WTC11 (cell line): ENCODE data around the gene RAN. TPM values are rescaled to one million over a fixed set of nuclear protein-coding genes. Genes with fewer than 3 reads are reported as not detected.

ENCODE experiments used
- ATAC-seq: fragments of 200-7000 bp; cut with Tn5 transposase; 2 replicates; pipeline ENCODE4 v1.10.0; 2021; ENCODE audit warnings: mild to moderate bottlenecking, moderate library complexity
- CTCF ChIA-PET: fragments of 300-600 bp; sonication (Branson Sonifier 250); formaldehyde crosslinking; loops from one replicate; lab custom pipeline; 2021; ENCODE audit warnings: antibody characterized with exemption; lab: Charles Lee
- POLR2A ChIA-PET: fragments of 350-600 bp; sonication (Branson Sonifier 250); formaldehyde crosslinking; loops from one replicate; lab custom pipeline; 2021; ENCODE audit warnings: antibody characterized with exemption; lab: Charles Lee
- DNase-seq: peaks from one replicate; pipeline ENCODE4 v3.0.0; 2021; ENCODE audit warnings: low spot score
- H3K27ac Mint-ChIP-seq: 2 replicates; pipeline ENCODE4 v1.8.0; 2021; ENCODE audit warnings: mixed read lengths
- H3K27me3 Mint-ChIP-seq: 2 replicates; pipeline ENCODE4 v1.8.0; 2021; ENCODE audit warnings: low read depth, mild to moderate bottlenecking, moderate library complexity, mixed read lengths
- H3K36me3 Mint-ChIP-seq: 2 replicates; pipeline ENCODE4 v1.8.0; 2021; ENCODE audit warnings: mixed read lengths
- H3K4me1 Mint-ChIP-seq: 2 replicates; pipeline ENCODE4 v1.8.0; 2022; ENCODE audit warnings: mixed read lengths
- H3K4me3 Mint-ChIP-seq: 2 replicates; pipeline ENCODE4 v1.8.0; 2021; ENCODE audit warnings: mild to moderate bottlenecking, moderate library complexity, mixed read lengths
- H3K9me3 Mint-ChIP-seq: 2 replicates; pipeline ENCODE4 v1.8.0; 2021; ENCODE audit warnings: mixed read lengths
- CREM ChIP-seq: sonication (generic); formaldehyde crosslinking; IDR thresholded peaks from 2 replicates; pipeline ENCODE4 v1.8.1; 2022; ENCODE audit warnings: mild to moderate bottlenecking, missing genetic modification reagents, moderate library complexity
- ESRRA ChIP-seq: sonication (generic); formaldehyde crosslinking; IDR thresholded peaks from 2 replicates; pipeline ENCODE4 v1.8.1; 2022; ENCODE audit warnings: mild to moderate bottlenecking, missing genetic modification reagents, borderline replicate concordance
- FOXK1 ChIP-seq: sonication (generic); formaldehyde crosslinking; IDR thresholded peaks from 2 replicates; pipeline ENCODE4 v1.8.0; 2022; ENCODE audit warnings: mild to moderate bottlenecking, moderate library complexity, missing genetic modification reagents
- NFATC4 ChIP-seq: fragments of 250-450 bp; sonication (Bioruptor Pico); IDR thresholded peaks from 2 replicates; pipeline ENCODE4 v1.9.0; 2021; ENCODE audit warnings: mild to moderate bottlenecking
- TEAD1 ChIP-seq: sonication (generic); formaldehyde crosslinking; IDR thresholded peaks from 2 replicates; pipeline ENCODE4 v1.8.0; 2022; ENCODE audit warnings: mild to moderate bottlenecking, missing genetic modification reagents
- ZNF232 ChIP-seq: sonication (generic); formaldehyde crosslinking; IDR thresholded peaks from 2 replicates; pipeline ENCODE4 v1.8.0; 2022; ENCODE audit warnings: mild to moderate bottlenecking, missing genetic modification reagents
- ZNF317 ChIP-seq: sonication (generic); formaldehyde crosslinking; IDR thresholded peaks from 2 replicates; pipeline ENCODE4 v1.8.1; 2023; ENCODE audit warnings: low read depth, mild to moderate bottlenecking, moderate library complexity, missing genetic modification reagents, borderline replicate concordance
- ZNF416 ChIP-seq: fragments of 250-450 bp; sonication (Bioruptor Pico); IDR thresholded peaks from 2 replicates; pipeline ENCODE4 v1.9.0; 2021; ENCODE audit warnings: mild to moderate bottlenecking, inconsistent platforms
- ZNF671 ChIP-seq: fragments of 250-450 bp; sonication (Bioruptor Pico); IDR thresholded peaks from 2 replicates; pipeline ENCODE4 v1.8.0; 2021; ENCODE audit warnings: mild to moderate bottlenecking
- total RNA-seq: library from RNA; stranded (reverse); gene quantifications from 3 replicates; pipeline ENCODE4 v1.2.3, GENCODE V29; 2021
- TF ChIP-seq, protein P1 (sequence below): fragments of 250-450 bp; sonication (Bioruptor Pico); conservative IDR thresholded peaks from 2 replicates; pipeline ENCODE4 v1.9.0; 2021; ENCODE audit warnings: mild to moderate bottlenecking
- TF ChIP-seq, protein P2 (sequence below): fragments of 250-450 bp; sonication (Bioruptor Pico); IDR thresholded peaks from 2 replicates; pipeline ENCODE4 v1.9.0; 2021; ENCODE audit warnings: moderate library complexity, mild to moderate bottlenecking, inconsistent platforms, borderline replicate concordance
- TF ChIP-seq, protein P3 (sequence below): sonication (generic); formaldehyde crosslinking; IDR thresholded peaks from 2 replicates; pipeline ENCODE4 v1.8.1; 2023; ENCODE audit warnings: mild to moderate bottlenecking, moderate library complexity, missing genetic modification reagents
- TF ChIP-seq, protein P4 (sequence below): fragments of 250-450 bp; sonication (Bioruptor Pico); IDR thresholded peaks from 2 replicates; pipeline ENCODE4 v1.9.0; 2021; ENCODE audit warnings: mild to moderate bottlenecking
- TF ChIP-seq, protein P5 (sequence below): fragments of 250-450 bp; sonication (Bioruptor Pico); IDR thresholded peaks from 2 replicates; pipeline ENCODE4 v1.8.0; 2021; ENCODE audit warnings: mild to moderate bottlenecking
- TF ChIP-seq, protein P6 (sequence below): fragments of 250-450 bp; sonication (Bioruptor Pico); IDR thresholded peaks from 2 replicates; pipeline ENCODE4 v1.9.0; 2021; ENCODE audit warnings: mild to moderate bottlenecking, borderline replicate concordance

RAN gene
- total RNA-seq, 1 experiment from 2014 or later, result 1,745 TPM

DNA sequence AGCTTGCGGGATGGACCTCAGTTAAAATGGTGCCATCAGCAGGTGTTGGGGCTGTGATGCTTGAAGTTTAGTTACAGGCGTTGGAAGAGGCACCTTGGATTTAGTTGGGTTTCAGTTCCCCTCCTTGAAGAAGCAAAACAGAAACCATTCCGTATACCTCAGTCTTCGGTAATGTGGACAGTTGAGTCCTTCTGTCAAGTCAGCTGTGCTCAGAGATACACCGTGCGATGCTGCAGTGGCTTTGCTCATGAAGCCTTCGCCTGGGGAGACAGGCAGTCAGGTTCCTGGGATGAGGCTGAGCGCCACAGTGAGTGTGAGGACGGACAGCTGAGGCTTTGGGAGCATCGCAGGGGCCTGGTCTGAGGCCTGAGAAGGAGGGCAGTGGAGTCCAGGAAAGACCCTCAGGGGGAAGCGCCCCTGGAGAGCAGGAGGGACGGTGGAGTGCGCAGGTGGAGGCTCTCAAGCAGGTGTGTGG lies 7.4 kb downstream of the RAN start:
- TF ChIP-seq, protein P1, sequence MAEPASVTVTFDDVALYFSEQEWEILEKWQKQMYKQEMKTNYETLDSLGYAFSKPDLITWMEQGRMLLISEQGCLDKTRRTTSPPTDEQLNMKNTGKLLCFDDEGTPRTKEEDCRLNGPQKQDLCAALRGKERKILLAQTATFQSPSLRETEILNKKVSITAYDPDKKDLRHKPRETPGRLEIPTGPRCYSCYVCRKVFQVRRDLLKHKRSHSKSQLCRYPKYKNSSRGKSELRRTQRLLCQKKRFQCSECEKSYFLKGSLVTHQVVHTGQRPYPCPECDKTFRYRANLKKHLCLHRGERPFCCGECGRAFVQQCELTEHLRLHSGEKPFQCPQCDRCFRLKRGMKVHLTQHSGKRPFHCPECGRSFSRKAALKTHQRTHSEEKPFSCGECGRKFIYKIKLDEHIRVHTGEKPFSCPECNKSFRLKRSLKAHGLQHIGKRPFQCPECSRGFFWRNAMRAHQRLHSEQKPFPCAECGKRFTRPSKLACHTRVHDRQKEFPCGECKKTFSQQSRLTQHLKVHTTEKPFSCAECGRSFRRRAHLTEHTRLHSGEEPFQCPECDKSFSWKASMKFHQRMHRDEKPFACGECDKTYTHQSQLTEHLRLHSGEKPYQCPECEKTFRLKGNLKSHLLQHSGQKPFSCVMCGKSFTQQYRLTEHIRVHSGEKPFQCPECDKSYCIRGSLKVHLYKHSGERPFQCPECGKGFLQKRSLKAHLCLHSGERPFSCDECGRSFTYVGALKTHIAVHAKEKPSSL (CRISPR knock-in tag), result 0 out of 2 replicates have a peak, but pooled peaks have one; percentile 14
- TF ChIP-seq ZNF317 (CRISPR knock-in tag) (no peak), NFATC4 (0 out of 2 replicates have a peak, but pooled peaks have one; percentile 5), ZNF416 (CRISPR knock-in tag) (0 out of 2 replicates have a peak, but pooled peaks have one; percentile 73), ZNF671 (CRISPR knock-in tag) (peak; percentile 54; the same call in 1 of the 2 replicates), FOXK1 (CRISPR knock-in tag) (no peak)
- TF ChIP-seq, protein P2, sequence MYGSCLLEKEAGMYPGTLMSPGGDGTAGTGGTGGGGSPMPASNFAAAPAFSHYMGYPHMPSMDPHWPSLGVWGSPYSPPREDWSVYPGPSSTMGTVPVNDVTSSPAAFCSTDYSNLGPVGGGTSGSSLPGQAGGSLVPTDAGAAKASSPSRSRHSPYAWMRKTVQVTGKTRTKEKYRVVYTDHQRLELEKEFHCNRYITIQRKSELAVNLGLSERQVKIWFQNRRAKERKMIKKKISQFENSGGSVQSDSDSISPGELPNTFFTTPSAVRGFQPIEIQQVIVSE (CRISPR knock-in tag), result no peak
- TF ChIP-seq, protein P3, sequence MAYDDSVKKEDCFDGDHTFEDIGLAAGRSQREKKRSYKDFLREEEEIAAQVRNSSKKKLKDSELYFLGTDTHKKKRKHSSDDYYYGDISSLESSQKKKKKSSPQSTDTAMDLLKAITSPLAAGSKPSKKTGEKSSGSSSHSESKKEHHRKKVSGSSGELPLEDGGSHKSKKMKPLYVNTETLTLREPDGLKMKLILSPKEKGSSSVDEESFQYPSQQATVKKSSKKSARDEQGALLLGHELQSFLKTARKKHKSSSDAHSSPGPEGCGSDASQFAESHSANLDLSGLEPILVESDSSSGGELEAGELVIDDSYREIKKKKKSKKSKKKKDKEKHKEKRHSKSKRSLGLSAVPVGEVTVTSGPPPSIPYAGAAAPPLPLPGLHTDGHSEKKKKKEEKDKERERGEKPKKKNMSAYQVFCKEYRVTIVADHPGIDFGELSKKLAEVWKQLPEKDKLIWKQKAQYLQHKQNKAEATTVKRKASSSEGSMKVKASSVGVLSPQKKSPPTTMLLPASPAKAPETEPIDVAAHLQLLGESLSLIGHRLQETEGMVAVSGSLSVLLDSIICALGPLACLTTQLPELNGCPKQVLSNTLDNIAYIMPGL, result no peak
- TF ChIP-seq, protein P4, sequence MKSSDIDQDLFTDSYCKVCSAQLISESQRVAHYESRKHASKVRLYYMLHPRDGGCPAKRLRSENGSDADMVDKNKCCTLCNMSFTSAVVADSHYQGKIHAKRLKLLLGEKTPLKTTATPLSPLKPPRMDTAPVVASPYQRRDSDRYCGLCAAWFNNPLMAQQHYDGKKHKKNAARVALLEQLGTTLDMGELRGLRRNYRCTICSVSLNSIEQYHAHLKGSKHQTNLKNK (CRISPR knock-in tag), result peak; percentile 7; the same call in 1 of the 2 replicates
- TF ChIP-seq, protein P5, sequence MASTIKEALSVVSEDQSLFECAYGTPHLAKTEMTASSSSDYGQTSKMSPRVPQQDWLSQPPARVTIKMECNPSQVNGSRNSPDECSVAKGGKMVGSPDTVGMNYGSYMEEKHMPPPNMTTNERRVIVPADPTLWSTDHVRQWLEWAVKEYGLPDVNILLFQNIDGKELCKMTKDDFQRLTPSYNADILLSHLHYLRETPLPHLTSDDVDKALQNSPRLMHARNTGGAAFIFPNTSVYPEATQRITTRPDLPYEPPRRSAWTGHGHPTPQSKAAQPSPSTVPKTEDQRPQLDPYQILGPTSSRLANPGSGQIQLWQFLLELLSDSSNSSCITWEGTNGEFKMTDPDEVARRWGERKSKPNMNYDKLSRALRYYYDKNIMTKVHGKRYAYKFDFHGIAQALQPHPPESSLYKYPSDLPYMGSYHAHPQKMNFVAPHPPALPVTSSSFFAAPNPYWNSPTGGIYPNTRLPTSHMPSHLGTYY (CRISPR knock-in tag), result no peak
- DNase-seq, result no peak
- Mint-ChIP-seq H3K27ac (peak overlapping the region; percentile 80), H3K4me3 (no peak overlapping the region), H3K4me1 (peaks cover 49% of the 10 kb centered on the region), H3K27me3 (no peaks in the 10 kb centered on the region), H3K36me3 (peaks cover 35% of the 10 kb centered on the region), H3K9me3 (no peaks in the 10 kb centered on the region)
- ChIA-PET POLR2A (interaction anchor here (1.0 kb wide), 1 partner anchor 9 kb away, joined by 4 read pairs; no protein-coding TSS in a partner anchor), CTCF (interaction anchor here (0.9 kb wide), 1 partner anchor 53 kb away, joined by 3 read pairs; no protein-coding TSS in a partner anchor)
- ATAC-seq, result peak; percentile 27

DNA sequence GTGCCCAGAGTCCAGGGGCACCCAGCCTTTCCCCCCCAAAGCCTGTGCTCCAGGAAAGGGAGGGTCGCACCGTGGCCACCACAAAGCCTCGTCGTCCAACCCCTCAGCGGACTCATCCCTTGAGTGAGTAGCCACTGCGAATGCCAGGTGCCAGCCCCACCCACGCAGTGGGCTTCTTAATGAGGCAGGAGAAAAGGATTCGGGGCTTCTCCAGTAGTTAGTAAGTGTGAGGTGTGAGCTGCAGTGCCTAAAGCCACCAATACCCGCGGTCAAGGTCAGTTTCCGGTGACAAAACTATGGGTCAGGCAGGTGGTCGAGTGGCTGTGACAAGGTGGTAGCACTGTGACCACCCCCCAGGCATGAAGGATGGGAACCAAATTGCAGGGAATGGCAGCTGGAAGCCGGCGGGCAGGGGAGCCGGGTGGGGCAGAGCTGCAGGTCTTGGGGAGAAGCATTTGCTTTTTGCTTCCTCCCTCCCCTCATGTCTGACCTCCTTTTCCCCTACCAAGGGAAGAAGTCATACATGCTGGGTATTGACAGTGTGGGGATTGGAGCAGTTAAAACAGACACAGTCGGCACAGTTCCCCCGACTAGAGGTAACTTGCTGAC lies 8.0 kb downstream of the RAN start:
- peaks cover 42% of the 10 kb centered on the region for H3K4me1 Mint-ChIP-seq
- ChIA-PET POLR2A (interaction anchor here (0.6 to 1.2 kb wide), 3 partner anchors 9 to 54 kb away, joined by 3 to 4 read pairs (median 3); no protein-coding TSS in a partner anchor), CTCF (interaction anchor here (0.9 kb wide), 1 partner anchor 54 kb away, joined by 3 read pairs; no protein-coding TSS in a partner anchor)
- peaks cover 28% of the 10 kb centered on the region for H3K36me3 Mint-ChIP-seq
- no peak overlapping the region for H3K4me3 Mint-ChIP-seq
- DNase-seq (no peak), ATAC-seq (peak; percentile 21)
- peak overlapping the region; percentile 50; the same call in 1 of the 2 replicates for H3K27ac Mint-ChIP-seq
- H3K9me3 Mint-ChIP-seq, result no peaks in the 10 kb centered on the region
- no peak for TF ChIP-seq ESRRA (CRISPR knock-in tag)
- TF ChIP-seq NFATC4, result peak; percentile 80; the same call in 1 of the 2 replicates
- no peak for TF ChIP-seq CREM (CRISPR knock-in tag)
- TF ChIP-seq, all 79 proteins: peak for 1
- H3K27me3 Mint-ChIP-seq, result no peaks in the 10 kb centered on the region

DNA sequence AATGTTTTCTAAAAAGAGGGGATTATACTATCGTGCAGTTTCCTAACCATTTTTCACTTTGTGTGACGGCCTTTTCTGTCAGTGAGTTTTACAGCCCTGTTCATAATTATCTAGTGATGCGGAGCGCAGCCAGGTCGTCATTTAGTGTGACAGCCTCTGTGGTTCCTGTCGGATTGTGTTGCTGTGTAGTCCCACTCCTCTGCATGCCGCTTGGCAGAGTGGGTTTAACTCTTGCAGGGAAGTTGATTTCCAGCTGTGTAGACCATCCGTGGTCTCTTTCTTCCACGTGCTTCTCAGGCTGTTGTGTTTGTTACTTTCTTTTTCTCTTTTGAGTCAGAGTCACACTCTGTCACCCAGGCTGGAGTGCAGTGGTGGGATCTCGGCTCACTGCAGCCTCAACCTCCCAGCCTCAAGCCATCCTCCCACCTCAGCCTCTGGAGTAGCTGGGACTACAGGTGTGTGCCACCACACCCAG lies 8.6 kb downstream of the RAN start:
- DNase-seq (no peak), ATAC-seq (no peak; the same call in 1 of the 2 replicates)
- TF ChIP-seq ZNF232 (CRISPR knock-in tag), result no peak
- TF ChIP-seq, protein P6, sequence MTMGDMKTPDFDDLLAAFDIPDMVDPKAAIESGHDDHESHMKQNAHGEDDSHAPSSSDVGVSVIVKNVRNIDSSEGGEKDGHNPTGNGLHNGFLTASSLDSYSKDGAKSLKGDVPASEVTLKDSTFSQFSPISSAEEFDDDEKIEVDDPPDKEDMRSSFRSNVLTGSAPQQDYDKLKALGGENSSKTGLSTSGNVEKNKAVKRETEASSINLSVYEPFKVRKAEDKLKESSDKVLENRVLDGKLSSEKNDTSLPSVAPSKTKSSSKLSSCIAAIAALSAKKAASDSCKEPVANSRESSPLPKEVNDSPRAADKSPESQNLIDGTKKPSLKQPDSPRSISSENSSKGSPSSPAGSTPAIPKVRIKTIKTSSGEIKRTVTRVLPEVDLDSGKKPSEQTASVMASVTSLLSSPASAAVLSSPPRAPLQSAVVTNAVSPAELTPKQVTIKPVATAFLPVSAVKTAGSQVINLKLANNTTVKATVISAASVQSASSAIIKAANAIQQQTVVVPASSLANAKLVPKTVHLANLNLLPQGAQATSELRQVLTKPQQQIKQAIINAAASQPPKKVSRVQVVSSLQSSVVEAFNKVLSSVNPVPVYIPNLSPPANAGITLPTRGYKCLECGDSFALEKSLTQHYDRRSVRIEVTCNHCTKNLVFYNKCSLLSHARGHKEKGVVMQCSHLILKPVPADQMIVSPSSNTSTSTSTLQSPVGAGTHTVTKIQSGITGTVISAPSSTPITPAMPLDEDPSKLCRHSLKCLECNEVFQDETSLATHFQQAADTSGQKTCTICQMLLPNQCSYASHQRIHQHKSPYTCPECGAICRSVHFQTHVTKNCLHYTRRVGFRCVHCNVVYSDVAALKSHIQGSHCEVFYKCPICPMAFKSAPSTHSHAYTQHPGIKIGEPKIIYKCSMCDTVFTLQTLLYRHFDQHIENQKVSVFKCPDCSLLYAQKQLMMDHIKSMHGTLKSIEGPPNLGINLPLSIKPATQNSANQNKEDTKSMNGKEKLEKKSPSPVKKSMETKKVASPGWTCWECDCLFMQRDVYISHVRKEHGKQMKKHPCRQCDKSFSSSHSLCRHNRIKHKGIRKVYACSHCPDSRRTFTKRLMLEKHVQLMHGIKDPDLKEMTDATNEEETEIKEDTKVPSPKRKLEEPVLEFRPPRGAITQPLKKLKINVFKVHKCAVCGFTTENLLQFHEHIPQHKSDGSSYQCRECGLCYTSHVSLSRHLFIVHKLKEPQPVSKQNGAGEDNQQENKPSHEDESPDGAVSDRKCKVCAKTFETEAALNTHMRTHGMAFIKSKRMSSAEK (CRISPR knock-in tag), result no peak
- no peak for TF ChIP-seq TEAD1 (CRISPR knock-in tag)
- Mint-ChIP-seq H3K36me3 (peaks cover 23% of the 10 kb centered on the region), H3K27me3 (no peaks in the 10 kb centered on the region), H3K4me1 (peaks cover 38% of the 10 kb centered on the region), H3K27ac (no peak overlapping the region), H3K4me3 (no peak overlapping the region), H3K9me3 (no peaks in the 10 kb centered on the region)
- CTCF ChIA-PET, result interaction anchor here (0.6 kb wide), 1 partner anchor 11 kb away, joined by 3 read pairs; no protein-coding TSS in a partner anchor
- POLR2A ChIA-PET, result interaction anchor here (0.6 to 1.2 kb wide), 3 partner anchors 10 to 55 kb away, joined by 3 to 4 read pairs (median 3); no protein-coding TSS in a partner anchor
